ENCODE results near the gene USP9Y.

USP9Y gene

DNA sequence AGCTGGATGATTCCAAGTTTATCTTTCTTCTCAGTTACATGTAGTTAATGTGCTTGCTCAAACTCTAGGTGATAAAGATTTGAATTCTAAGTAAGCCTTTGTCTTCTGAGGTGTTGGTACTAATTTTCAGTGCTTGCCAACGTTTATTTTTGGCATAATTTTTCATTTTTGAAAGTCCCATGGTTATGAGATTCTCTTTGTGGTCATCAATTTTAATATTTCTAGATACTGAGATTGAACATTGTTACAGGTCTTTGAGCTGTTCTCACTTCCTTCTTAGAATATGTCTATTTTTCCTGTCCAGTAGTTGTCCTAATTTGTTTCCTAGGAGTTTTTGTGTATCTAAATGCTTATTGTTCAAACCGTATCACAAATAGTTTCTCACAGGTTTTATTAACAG lies 40.4 kb downstream of the USP9Y start:
- no peak overlapping the region for H3K14ac ChIP-seq (ENCODE audit: low read length)
- no peak overlapping the region for H3K4me3 ChIP-seq (ENCODE audit: low read depth, low read length)
- no peak overlapping the region for H3K18ac ChIP-seq (ENCODE audit: low read length)
- no peak overlapping the region for H3K27ac ChIP-seq (ENCODE audit: low read depth, low read length)
- H2BK5ac ChIP-seq (ENCODE audit: low read depth, low read length, poor library complexity) = no peak overlapping the region
- H2BK12ac ChIP-seq (ENCODE audit: low read length) = no peak overlapping the region
- H4K91ac ChIP-seq (ENCODE audit: low read depth, low read length) = no peak overlapping the region
- no peak overlapping the region for H4K12ac ChIP-seq (ENCODE audit: low read depth, low read length)
- no peaks in the 10 kb centered on the region for H3K4me1 ChIP-seq (ENCODE audit: control insufficient read depth in 1 of 2, insufficient read depth in 2 of 2, low read length in 2 of 2)
- H3K9ac ChIP-seq (ENCODE audit: low read length) = no peak overlapping the region
- no peak overlapping the region for H3K4ac ChIP-seq (ENCODE audit: low read depth, low read length)
- H3K79me1 ChIP-seq (ENCODE audit: low read length) = no peaks in the 10 kb centered on the region
- H2AFZ ChIP-seq (ENCODE audit: insufficient read depth, low read length, poor library complexity) = no peak overlapping the region
- WGBS (ENCODE audit: extremely low coverage, insufficient coverage, insufficient read length) = no CpG with 5 or more reads among the region's 2 CpGs
- H3K4me2 ChIP-seq (ENCODE audit: low read length) = no peak overlapping the region
- H3K9me3 ChIP-seq (ENCODE audit: insufficient read depth, low read depth, low read length) = no peaks in the 10 kb centered on the region
- H3K27me3 ChIP-seq (ENCODE audit: insufficient read depth, low read length) = no peaks in the 10 kb centered on the region
- H3K23ac ChIP-seq (ENCODE audit: low read length) = no peak overlapping the region
- H3K36me3 ChIP-seq (ENCODE audit: control insufficient read depth in 1 of 2, insufficient read depth in 2 of 2, low read length in 2 of 2) = peaks cover 2 to 4% of the 10 kb centered on the region in 2 experiments
- no peak for DNase-seq
- H3K79me2 ChIP-seq (ENCODE audit: control insufficient read depth, insufficient read depth, low read length, poor library complexity) = no peaks in the 10 kb centered on the region
- no peak overlapping the region for H4K8ac ChIP-seq (ENCODE audit: low read depth, low read length)
- no peak overlapping the region for H2BK120ac ChIP-seq (ENCODE audit: insufficient read depth, low read length, poor library complexity)
- no peak overlapping the region for H2AK5ac ChIP-seq (ENCODE audit: low read length)

DNA sequence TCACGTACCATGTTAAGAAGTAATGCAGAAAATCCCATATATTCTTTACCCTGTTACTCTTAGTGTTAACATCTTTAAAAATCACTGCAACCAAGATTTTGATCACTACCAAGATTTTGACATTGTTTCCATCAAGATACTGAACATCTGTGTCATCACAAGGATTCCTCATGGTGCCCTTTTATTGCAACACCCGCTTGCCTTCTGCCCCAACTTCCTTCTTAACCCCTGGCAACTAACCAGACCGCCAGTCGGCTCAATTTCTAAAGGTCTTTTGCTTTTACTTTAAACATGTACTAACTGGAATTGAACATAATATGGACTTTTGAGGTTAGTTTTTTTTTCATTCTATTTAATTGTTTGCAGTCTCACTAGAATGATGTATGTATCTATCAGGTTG lies 41.7 kb downstream of the USP9Y start:
- Histone ChIP-seq H2BK5ac (ENCODE audit: low read depth, low read length, poor library complexity) (no peak overlapping the region), H3K4me3 (ENCODE audit: low read depth, low read length) (no peak overlapping the region), H3K4ac (ENCODE audit: low read depth, low read length) (no peak overlapping the region), H3K9me3 (ENCODE audit: insufficient read depth, low read depth, low read length) (no peaks in the 10 kb centered on the region), H3K27ac (ENCODE audit: low read depth, low read length) (no peak overlapping the region), H3K18ac (ENCODE audit: low read length) (no peak overlapping the region), H3K9ac (ENCODE audit: low read length) (no peak overlapping the region), H2BK120ac (ENCODE audit: insufficient read depth, low read length, poor library complexity) (no peak overlapping the region), H3K14ac (ENCODE audit: low read length) (no peak overlapping the region), H3K4me2 (ENCODE audit: low read length) (no peak overlapping the region), H3K23ac (ENCODE audit: low read length) (no peak overlapping the region), H4K91ac (ENCODE audit: low read depth, low read length) (no peak overlapping the region), H3K27me3 (ENCODE audit: insufficient read depth, low read length) (no peaks in the 10 kb centered on the region), H3K79me1 (ENCODE audit: low read length) (no peaks in the 10 kb centered on the region), H4K8ac (ENCODE audit: low read depth, low read length) (no peak overlapping the region), H2AFZ (ENCODE audit: insufficient read depth, low read length, poor library complexity) (no peak overlapping the region), H3K79me2 (ENCODE audit: control insufficient read depth, insufficient read depth, low read length, poor library complexity) (no peaks in the 10 kb centered on the region), H3K4me1 (ENCODE audit: control insufficient read depth in 1 of 2, insufficient read depth in 2 of 2, low read length in 2 of 2) (no peaks in the 10 kb centered on the region), H4K12ac (ENCODE audit: low read depth, low read length) (no peak overlapping the region), H2BK12ac (ENCODE audit: low read length) (no peak overlapping the region), H3K36me3 (ENCODE audit: control insufficient read depth in 1 of 2, insufficient read depth in 2 of 2, low read length in 2 of 2) (peaks cover 2% of the 10 kb centered on the region in 2 experiments), H2AK5ac (ENCODE audit: low read length) (no peak overlapping the region)
- WGBS (ENCODE audit: extremely low coverage, insufficient coverage, insufficient read length) = no CpG with 5 or more reads among the region's 4 CpGs
- DNase-seq = peak in 1 of 2 donors; percentile 30

DNA sequence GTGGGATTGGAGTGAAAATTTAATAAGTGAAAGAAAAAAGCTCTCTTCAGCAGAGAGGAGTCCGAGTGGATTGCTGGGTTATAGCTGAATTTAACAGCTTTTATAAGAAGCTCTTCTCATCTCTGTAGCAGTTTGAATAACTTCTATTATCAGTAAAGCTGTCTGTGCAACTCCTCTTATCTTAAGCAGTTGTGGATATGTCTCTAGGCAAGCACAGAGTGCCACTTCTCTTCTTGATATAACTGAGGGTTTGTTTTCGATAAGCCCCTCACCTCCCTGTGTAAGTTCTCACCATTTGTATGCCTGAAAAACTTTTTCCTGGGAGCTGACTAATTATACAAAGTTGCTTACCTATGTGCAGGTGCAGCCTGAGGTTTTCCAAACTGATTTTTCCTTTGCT lies 43.1 kb downstream of the USP9Y start:
- Histone ChIP-seq H2BK120ac (ENCODE audit: insufficient read depth, low read length, poor library complexity) (no peak overlapping the region), H3K27ac (ENCODE audit: low read depth, low read length) (no peak overlapping the region), H3K14ac (ENCODE audit: low read length) (no peak overlapping the region), H3K79me2 (ENCODE audit: control insufficient read depth, insufficient read depth, low read length, poor library complexity) (no peaks in the 10 kb centered on the region), H4K12ac (ENCODE audit: low read depth, low read length) (no peak overlapping the region), H3K4me1 (ENCODE audit: control insufficient read depth in 1 of 2, insufficient read depth in 2 of 2, low read length in 2 of 2) (peaks cover 0 to 2% of the 10 kb centered on the region in 2 experiments), H4K91ac (ENCODE audit: low read depth, low read length) (no peak overlapping the region), H3K23ac (ENCODE audit: low read length) (no peak overlapping the region), H2AK5ac (ENCODE audit: low read length) (no peak overlapping the region), H3K79me1 (ENCODE audit: low read length) (no peaks in the 10 kb centered on the region), H3K18ac (ENCODE audit: low read length) (no peak overlapping the region), H4K8ac (ENCODE audit: low read depth, low read length) (no peak overlapping the region), H3K36me3 (ENCODE audit: control insufficient read depth in 1 of 2, insufficient read depth in 2 of 2, low read length in 2 of 2) (peaks cover 2% of the 10 kb centered on the region in 2 experiments), H3K9me3 (ENCODE audit: insufficient read depth, low read depth, low read length) (no peaks in the 10 kb centered on the region), H2AFZ (ENCODE audit: insufficient read depth, low read length, poor library complexity) (no peak overlapping the region), H3K4me2 (ENCODE audit: low read length) (no peak overlapping the region), H3K9ac (ENCODE audit: low read length) (no peak overlapping the region), H2BK5ac (ENCODE audit: low read depth, low read length, poor library complexity) (no peak overlapping the region), H3K27me3 (ENCODE audit: insufficient read depth, low read length) (no peaks in the 10 kb centered on the region), H3K4me3 (ENCODE audit: low read depth, low read length) (no peak overlapping the region), H3K4ac (ENCODE audit: low read depth, low read length) (no peak overlapping the region), H2BK12ac (ENCODE audit: low read length) (no peak overlapping the region)
- DNase-seq = no peak
- no CpG with 5 or more reads among the region's 2 CpGs for WGBS (ENCODE audit: extremely low coverage, insufficient coverage, insufficient read length)

DNA sequence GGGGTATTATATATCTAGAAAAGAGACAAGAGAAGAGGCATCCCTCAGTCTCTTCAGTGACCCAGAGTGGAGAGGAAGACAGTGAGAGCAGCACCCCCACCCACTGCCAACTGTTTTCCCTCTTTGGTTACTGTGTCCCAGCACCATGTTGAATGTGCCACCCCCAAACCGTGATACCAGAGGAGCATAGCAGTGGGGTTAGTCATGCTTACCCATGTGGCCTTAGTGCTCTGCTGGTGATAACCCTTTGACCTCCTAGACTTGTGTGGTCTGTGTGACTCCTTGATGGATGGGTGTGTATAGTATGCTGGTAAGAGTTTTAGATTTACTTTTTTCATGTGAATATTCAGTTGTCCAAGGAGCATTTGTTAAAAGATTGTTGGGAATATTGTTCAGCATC lies 48.3 kb downstream of the USP9Y start:
- H3K79me1 ChIP-seq (ENCODE audit: low read length) = no peaks in the 10 kb centered on the region
- no peak overlapping the region for H3K4me2 ChIP-seq (ENCODE audit: low read length)
- no peak overlapping the region for H4K8ac ChIP-seq (ENCODE audit: low read depth, low read length)
- H4K91ac ChIP-seq (ENCODE audit: low read depth, low read length) = no peak overlapping the region
- no peak overlapping the region for H3K4me3 ChIP-seq (ENCODE audit: low read depth, low read length)
- H3K4me1 ChIP-seq (ENCODE audit: control insufficient read depth in 1 of 2, insufficient read depth in 2 of 2, low read length in 2 of 2) = peaks cover 0 to 5% of the 10 kb centered on the region in 2 experiments
- H3K79me2 ChIP-seq (ENCODE audit: control insufficient read depth, insufficient read depth, low read length, poor library complexity) = no peaks in the 10 kb centered on the region
- H3K27ac ChIP-seq (ENCODE audit: low read depth, low read length) = peak overlapping the region; percentile 11
- no peak overlapping the region for H3K23ac ChIP-seq (ENCODE audit: low read length)
- no peak overlapping the region for H2BK5ac ChIP-seq (ENCODE audit: low read depth, low read length, poor library complexity)
- peaks cover 0 to 2% of the 10 kb centered on the region in 2 experiments for H3K36me3 ChIP-seq (ENCODE audit: control insufficient read depth in 1 of 2, insufficient read depth in 2 of 2, low read length in 2 of 2)
- no peak overlapping the region for H3K14ac ChIP-seq (ENCODE audit: low read length)
- H2BK120ac ChIP-seq (ENCODE audit: insufficient read depth, low read length, poor library complexity) = no peak overlapping the region
- no peak for DNase-seq
- no CpG with 5 or more reads among the region's 1 CpG for WGBS (ENCODE audit: extremely low coverage, insufficient coverage, insufficient read length)
- no peak overlapping the region for H2BK12ac ChIP-seq (ENCODE audit: low read length)
- H3K9me3 ChIP-seq (ENCODE audit: insufficient read depth, low read depth, low read length) = no peaks in the 10 kb centered on the region
- H4K12ac ChIP-seq (ENCODE audit: low read depth, low read length) = no peak overlapping the region
- no peak overlapping the region for H3K4ac ChIP-seq (ENCODE audit: low read depth, low read length)
- no peak overlapping the region for H3K18ac ChIP-seq (ENCODE audit: low read length)
- no peaks in the 10 kb centered on the region for H3K27me3 ChIP-seq (ENCODE audit: insufficient read depth, low read length)
- H3K9ac ChIP-seq (ENCODE audit: low read length) = no peak overlapping the region
- H2AFZ ChIP-seq (ENCODE audit: insufficient read depth, low read length, poor library complexity) = no peak overlapping the region
- H2AK5ac ChIP-seq (ENCODE audit: low read length) = no peak overlapping the region
